NCI-H2029 (cell line): ENCODE data around the gene LRP3.
"Not testable (repeated sequence)": the region's sequence is repeated elsewhere in the genome, so short reads cannot be mapped to it uniquely, and the experiment has no call there.

Experiments
- DNase-seq: peaks from one replicate; lab custom pipeline; 2025; lab: John Stamatoyannopoulos, UW

LRP3 gene

DNA sequence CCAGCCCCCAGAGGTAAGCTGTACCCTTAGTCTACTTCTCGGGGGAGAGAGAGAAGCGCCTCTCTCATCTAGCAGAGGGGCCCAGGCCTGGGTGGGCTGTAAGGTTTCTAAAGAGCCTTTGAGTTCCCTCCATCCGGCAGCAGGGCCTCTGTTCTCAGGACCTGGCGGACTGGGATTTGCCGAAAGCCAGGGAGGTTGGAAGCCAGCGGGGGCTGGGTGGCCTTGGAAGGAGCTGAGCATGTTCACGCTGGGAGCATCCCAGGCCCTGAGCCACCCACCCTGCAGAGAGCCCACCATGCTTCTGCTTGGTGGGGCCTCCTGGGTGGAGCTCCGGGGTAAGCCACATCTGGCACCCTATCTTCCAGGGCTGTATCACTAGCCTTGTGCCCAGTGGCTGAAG is 23.8 kb downstream of the LRP3 start:
- no peak for DNase-seq

DNA sequence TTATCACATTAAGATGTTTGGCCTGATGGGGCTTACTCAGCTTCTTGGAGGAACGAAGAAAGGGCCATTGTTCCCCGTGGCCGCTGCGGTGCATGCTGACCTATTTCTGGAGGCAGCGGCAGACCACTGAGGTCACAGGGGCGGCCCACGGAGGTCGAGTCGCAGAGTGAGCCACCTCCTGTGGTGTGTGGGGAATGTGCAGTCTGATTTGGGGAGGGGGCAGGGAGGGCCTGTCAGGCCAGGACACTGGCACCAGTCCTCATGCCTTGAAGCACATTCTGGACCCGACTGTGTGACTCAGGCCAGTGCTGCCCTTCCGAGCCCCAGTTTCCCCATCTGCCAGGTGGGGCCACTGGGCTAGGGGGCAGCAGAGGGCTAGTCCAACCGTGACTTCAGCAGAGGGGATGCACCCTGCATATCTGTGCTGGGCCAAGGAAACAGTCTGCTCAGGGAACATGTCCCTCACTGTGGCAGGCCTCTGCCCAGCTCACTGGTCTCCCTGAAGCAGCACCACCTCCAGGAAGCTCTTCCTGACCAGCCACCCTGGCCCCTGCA is 25.2 kb downstream of the LRP3 start:
- no peak for DNase-seq

DNA sequence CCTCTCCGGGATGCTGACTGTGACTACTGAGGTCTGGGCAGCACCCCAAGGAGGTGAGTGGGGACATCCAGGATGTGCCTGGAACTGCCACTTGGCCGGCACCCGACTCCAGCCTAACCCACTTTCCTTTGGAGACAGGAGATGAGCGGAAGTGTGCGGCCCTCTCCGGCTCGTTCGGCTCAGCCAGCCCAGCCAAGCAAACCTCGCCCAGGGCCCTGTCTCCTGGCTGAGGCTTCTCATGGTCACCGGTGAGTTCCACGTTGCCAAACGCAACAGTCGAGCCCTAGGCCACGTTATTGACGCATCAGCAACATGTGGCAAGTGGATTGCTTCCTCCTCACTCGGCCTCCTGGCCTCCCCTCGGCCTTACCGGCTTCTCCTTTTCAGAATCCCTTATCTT is 26.0 kb downstream of the LRP3 start:
- DNase-seq, result no peak

DNA sequence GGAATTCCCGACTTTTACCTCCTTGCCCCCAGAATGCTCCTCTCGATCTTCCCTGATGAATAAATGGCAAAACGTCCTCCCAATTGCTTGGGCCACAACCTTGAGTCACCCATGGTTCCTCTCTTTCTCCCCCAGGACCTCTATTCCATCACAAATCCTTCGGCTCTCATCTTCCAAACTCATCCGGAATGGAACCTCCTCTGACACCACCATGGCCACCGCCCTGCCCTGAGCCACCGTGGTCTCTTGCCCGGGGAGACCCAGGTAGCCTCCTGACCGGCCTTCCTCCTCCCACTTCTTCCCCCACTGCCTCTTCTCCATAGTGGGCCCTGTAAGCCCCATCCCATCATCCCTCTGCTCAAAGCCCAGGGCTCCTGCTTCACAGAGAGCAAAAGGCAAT is 26.6 kb downstream of the LRP3 start:
- no peak for DNase-seq

DNA sequence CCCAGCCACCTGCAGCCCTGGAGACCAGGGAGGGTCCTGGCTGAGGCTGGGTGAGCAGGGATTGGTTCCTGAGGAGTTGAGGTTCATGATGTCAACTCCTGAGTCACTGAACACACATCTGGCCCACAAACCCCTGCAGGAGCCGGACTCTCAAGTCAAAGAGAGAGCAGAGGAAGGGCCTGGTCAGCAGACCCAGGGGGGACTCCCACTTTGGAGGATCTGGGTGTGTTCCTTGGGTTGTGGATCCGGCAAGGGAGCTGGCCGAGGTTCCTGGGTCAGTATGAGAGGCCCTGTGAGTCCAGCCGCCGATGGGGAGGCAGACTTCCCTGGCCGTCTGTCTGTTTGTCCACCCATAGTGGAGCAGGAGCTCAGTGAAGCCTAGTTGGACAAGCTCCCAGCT is 27.5 kb downstream of the LRP3 start:
- DNase-seq, result no peak

DNA sequence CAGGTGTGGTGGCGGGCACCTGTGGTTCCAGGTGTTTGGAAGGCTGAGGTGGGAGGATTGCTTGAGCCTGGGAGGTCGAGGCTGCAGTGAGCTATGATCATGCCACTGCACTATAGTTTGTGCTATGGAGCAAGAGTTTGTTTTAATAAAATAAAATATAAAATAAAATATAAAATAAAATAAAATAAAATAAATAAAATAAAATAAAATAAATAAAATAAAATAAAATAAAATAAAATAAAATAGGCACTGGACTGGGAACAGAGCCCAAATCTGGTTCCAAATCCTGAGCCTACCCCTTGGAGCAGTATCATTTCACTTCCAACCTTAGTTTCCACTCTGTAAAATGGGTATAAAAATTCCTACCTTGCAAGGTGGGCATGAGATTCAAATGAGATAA is 28.1 kb downstream of the LRP3 start:
- DNase-seq, result not testable (repeated sequence)

DNA sequence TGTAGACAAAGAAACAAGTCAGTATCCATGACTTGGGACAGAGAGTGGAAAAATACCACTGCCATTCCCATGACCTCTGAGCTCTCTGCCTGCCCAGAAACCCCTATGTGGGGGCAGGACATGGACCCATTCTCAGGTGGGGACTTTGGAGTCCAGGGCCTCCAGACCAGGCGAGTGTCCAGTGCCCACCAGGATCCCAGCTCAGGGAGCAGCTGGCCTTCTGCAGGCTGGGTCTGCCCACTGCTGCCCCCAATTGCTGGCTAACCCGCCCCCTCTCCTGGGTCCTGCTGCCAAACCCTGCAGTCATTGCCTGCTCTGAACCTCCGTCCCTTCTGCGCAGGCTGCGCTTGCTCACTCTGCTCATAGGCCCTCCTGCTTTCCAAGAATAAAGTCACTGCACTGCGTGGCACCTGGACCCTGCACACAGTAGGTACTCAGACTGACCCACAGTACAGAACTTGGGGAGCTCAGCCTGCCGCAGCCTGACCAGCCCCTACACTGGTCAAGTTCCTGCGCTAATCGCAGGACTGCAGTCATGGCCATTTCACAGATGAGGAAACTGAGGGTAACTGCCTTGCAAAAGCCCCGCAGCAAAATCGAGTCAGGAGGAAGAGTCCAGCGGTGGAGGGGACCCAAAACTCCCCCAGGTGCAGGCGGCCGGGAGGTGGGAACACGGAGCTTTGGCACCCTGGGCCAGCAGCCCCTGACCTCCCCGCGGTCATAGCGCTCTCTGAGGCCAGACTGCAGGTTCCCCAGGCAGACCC is 30.7 kb downstream of the LRP3 start:
- no peak for DNase-seq

DNA sequence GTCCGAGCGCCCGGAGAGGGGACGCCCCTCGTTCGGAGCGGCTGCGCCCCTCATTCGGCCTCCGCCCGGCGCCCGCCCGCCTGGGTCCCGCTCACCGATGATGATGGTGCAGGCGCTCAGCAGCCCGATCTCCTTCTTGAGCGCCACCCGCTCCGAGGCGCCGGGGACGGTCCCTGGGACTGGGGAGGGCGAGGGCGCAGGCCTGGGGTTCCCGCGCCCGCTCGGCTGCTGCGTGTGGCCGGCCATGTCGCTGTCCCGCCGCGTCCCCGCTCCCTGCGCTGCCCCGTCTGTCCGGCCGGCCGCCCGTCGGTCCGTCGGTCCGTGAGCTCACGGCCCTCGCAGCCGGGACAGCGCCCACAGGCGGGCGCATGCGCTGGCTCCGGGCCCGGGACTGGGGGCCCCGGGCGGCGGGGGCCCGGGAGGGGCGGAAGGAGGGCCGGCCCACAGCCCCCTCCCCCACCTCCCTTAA is 31.4 kb downstream of the LRP3 start, which contains the start of gene SLC7A10:
SLC7A10 (minus strand) TSS at position 393 of the 469 bp plus-strand sequence; CDS start at position 246, 147 bp downstream.
- DNase-seq, result no peak

DNA sequence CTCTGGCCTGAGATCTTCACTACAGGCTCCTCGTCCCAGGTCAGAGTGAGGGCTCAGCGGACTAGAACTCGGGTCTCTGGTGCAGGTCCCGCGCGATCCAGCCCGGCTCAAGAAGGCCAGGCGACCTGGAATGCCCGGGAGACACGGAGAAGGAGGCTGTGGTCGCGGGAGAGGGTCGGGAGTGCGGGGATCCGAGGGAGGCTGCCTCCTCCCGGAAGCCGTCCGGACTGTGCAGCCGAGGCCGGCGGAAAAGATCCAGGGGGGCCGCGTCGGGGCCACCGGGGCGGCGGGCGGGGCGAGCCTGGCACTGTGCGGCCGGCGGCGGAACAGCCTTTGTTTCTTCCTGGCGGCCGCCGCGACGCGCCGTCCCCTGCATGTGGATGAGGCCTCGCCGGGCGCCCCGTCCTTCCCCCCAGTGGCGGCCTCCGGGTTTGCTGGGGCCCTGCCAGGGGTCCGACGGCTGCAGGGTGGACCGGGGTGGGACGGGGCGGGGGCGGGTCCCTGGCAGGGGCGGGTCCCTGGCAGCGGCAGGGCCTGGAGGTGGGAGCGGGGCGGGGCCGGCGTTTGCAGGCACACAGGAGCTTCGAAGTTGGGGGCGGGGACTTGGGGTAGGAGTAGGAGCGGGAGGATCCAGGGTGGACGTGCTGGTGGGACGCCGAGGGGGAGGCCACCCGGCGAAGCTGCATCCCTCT is 32.6 kb downstream of the LRP3 start:
- peak; percentile 7 for DNase-seq

DNA sequence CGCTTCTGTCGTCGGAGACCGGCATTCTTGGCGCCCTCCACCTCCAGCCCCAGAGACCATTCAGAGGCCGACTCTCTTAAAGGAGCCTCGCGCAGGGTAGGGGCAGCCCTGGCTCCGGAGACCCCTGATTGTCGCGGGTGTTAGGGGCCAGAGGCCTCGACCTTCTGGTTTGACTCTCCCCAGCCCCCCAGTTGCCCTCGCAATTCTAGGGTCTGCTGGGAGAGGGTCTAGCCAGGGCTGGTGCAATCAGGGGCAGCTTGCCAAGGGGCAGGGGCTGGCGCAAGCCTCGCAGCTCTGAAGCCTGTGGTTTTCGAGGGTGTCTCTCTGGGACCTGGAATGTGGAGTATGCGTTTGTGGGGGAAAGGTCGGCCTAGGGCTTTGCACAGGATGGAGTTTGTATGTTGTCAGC is 33.1 kb downstream of the LRP3 start:
- no peak for DNase-seq

DNA sequence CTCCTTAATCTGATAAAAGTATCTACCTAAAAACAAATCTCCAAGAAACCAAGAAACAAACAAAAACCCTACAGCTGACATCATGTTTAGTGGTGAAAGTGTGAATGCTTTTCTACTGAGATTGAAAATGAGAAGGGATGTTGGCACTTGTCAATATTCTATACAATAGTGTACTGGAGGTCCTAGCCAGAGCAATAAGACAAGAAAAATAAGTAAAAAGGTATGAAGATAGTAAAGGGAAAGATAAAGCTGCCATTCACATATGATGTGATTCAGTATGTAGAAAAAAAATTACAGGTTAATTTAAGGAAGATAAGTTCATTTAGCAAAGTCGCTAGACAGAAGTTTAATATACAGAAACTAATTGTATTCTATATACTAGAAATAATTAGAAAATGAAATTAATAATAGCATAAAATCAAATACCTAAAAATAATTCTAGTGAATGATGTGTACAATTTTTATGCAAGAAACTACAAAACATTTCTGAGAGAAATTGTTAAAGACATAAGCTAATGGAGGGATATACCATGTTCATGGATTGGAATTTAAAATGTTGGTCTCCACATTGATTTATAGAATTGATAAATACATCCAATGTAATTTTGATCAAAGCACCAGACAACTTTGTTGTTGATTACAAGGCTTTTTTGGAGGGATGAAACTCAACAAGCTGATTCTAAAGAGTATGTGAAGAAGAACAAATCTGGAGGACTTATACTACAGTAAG is 33.9 kb downstream of the LRP3 start:
- DNase-seq, result no peak

DNA sequence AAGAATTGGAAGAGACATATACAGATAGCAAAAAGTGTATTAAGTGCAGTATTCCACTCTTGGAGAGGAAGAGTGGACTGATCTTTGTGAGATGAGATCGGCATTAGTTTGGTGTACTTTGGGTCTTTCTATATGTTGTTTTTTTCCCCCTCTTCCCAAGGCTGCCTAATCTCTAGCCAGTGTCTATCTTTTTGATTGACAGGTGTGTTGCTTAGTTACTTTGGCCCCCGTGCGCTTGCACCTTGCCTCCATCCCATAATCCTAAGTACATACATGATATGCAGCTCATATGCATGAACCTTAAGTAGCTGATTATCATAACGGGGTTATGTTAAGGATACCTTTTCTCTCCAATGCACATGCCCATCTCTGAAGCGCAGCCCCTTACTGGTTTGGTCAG is 35.8 kb downstream of the LRP3 start:
- no peak for DNase-seq

DNA sequence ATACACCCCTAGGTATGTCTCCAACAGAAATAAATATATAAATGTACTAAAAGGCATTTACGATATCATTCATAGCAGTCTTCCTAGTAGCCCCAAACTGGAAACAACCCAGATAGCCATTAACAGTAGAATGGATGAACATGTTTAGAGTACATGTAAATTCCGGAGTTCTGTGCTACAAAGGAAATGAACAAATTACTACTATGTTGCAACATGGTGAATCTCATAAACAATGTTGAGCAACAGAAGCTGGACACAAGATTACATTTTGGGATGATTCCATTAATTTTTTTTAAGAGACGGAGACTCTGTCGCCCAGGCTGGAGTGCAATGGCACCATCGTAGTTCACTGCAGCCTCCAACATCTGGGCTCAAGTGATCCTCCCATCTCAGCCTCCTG is 37.4 kb downstream of the LRP3 start:
- DNase-seq, result no peak

DNA sequence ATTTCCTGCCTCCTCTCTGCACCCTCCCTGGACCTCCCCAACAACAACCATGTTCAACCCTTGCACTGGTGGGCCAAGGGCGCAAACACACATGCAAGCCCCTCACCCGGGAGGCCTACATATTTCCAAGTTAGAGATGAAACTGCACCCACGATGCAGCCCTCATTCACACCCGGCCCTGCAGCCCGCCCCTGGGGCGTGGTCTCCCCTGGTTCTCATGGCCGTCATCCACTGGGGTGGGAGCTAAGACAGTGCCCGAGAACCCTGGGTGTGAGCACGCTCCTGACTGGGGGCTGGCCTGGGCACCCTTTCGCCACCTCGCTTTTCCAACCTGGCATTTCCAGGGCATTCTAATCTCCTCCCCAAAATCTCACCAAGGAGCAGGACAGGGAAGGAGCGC is 38.5 kb downstream of the LRP3 start:
- DNase-seq, result no peak

DNA sequence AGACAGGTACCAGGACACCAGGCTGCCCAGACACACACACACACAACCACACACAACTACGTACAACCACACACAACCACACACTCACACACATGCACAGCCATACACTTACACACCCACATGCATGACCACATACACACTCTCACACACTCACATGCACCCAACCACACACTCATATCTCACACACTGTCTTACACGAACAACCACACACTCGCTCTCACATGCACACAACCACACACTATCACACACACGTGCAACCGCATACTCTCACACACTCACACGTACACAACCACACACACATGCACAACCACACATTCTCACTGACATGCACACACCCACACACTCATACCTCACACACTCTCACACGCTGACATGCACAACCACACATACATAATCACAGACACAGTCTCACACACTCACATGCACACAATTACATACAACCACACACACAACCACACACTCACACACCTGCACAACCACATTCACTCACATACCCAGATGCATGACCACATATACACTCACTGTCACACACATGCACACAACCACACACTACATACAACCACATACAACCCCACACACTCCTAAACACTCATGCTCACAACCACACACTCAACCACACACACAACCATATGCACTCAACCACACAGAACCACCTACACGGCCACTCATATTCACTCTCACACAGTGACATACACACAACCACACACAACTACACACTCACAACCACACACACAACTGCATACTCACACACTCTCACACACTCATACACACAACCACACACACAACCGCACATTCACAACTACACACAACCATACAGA is 39.1 kb downstream of the LRP3 start:
- no peak for DNase-seq

DNA sequence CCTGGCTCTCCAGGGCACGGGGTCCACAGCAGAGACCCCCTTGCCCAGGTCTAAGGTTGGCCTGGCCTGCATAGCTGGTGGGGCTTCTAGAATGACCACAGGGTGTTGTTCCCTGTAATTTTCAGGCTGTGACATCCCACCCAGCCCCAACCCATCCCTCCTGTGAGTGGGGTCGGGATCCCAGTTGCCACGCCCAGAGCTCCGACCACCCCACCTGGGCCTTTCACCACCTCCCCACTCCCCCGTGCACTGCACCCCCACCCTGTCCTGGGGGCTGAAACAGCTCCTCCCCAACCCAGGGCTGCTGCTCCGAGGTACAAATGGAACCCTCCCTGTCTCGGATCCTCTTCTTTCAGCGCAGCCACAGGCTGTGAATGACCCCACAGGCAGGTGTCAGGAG is 40.0 kb downstream of the LRP3 start:
- no peak for DNase-seq

DNA sequence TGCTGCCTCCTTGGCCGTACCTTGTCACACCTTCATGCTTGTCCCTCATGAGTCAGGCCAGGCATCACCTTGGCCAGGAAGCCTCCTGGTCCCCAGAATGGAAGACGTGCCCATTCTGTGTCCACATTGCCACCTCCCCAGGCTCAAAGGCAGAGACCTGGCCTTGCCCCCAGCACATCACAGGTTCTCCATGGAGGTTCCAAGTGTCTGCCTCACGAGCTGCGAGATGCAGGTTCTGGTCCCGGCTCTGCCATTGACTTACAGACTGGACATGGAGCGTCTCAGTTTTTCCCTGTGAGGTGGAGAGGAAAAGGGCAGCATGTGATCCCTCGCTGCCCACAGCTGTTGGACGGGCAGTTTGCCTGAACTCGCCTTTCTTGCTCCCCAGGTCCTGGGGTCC is 40.6 kb downstream of the LRP3 start:
- no peak for DNase-seq

DNA sequence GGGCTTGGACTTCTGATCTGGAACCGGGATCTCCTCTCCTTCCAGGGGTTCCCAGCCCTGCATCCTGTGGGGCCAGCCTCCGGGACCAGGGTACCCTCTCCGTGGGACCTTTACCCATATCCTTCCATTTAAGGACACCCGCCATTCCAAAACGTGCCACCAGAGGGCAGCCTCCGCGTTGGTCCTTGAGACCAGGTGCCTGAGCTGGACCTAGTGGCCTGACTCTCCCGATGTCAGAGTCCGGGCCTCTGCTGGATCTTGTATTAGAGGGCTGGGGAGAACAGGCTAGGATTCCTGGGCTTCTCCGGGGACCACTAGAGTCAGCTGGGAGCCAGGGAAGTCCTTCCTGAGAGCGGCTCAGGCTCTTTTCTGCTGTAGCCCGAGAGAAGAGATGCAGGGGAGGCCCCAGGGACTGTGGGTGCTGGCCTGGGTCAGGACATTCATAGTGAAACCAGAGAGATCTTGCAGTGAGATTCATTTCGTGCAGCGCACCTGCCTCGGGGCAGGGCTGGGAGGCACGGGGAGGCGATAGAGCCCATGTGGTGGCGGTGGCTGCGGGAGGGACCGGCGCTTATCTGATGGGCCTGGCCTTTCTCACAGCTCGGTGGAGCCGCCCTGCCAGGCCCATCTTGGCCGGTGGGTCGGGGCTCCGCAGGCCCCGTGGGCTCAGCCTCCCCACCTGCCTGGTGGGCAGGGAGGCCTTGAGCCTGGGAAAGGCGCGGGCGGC is 41.3 kb downstream of the LRP3 start:
- peak; percentile 61 for DNase-seq

DNA sequence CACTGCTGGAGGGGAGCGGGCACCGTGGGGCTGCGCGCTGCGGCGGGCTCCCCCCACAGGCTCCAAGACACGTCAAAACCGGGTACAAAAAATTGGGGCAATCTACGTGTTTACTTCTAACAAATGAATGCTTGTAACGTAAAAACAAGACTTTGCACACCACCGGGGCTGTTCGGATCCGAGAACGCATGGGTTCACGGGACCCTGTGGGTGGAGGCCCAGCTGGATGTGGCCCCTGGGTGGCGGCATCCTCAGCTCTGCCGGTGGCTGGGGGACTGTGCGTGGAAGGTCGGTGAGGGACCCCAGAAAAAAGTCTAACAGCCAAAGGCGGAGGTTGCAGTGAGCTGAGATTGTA is 41.8 kb downstream of the LRP3 start:
- no peak for DNase-seq

DNA sequence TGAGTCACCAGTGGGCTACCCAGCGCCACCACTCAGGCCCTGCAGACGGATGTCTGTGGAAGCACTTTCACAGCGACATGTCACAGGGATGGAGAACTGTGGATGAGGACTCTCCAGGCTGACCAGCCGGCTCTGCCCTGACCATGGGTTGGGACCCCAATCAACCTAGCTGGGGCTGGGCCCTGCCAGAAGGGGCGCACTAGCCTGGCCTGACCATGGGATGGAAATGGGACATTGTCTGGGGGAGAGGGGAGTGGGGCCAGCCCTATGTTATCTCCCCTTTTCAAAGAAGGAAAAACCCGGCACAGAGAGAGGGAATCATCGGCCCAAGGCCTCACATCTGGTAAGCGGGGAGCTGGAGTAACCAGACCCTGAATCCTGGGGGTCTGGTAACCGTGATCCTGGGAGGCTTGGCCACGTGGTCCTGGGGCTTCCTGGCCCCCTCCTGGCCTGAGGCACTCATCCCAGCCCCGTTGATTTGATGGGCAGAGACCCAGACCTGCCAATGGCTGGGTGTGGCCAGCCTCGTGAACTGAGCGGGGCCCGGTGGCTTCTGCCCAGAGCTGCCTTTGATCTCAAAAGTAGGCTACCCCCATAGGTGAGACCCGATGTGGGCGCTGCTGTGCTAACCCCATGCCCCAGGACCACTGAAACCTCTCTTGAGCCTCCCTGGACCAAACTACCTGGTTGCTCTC is 42.7 kb downstream of the LRP3 start:
- no peak for DNase-seq
